ENCODE measurements around the gene FAM13A.

Gene FAM13A

GRCh38 chr4:88761342-88761741, 295.6 kb downstream of the FAM13A start:
- H3K9me3 ChIP-seq (ENCODE audit: control insufficient read depth, insufficient read depth, low read length), result no peaks in the 10 kb centered on the region
- H3K27ac ChIP-seq (ENCODE audit: low read length), result no peak overlapping the region
- H3K36me3 ChIP-seq (ENCODE audit: control insufficient read depth, insufficient read depth, low read length), result no peaks in the 10 kb centered on the region
- no CpG with 5 or more reads among the region's 3 CpGs for WGBS (ENCODE audit: insufficient coverage, insufficient read length)
- H3K27me3 ChIP-seq (ENCODE audit: control insufficient read depth, insufficient read depth, low read length), result no peaks in the 10 kb centered on the region
- DNase-seq (ENCODE audit: low read depth, low spot score), result no peak
- no peak overlapping the region for H3K4me3 ChIP-seq (ENCODE audit: low read length)
- H3K4me1 ChIP-seq (ENCODE audit: control insufficient read depth, insufficient read depth, low read length), result peaks cover 1% of the 10 kb centered on the region; the same call in 1 of the 2 replicates

DNA sequence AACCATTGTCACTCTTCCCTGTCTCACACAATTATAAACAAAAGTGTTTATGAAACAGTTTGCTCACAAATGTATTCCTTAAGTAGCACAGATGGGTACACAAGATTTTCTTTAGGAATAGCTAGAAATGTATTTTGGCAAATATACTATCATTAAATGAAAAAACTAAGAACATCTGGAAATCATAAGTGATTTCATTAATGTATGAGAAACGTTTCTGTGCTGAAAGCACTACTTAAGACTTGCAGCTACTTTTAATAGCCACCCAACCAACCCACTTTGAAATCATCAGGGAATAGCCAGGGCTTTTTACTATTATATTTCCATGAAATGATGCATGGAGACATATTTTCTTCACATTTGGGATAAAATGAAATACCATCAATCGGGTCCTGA, 297.1 kb downstream of the FAM13A start:
- no CpG with 5 or more reads among the region's 2 CpGs for WGBS (ENCODE audit: insufficient coverage, insufficient read length)
- no peak for DNase-seq (ENCODE audit: low read depth, low spot score)
- H3K27ac ChIP-seq (ENCODE audit: low read length), result no peak overlapping the region
- H3K36me3 ChIP-seq (ENCODE audit: control insufficient read depth, insufficient read depth, low read length), result no peaks in the 10 kb centered on the region
- H3K4me3 ChIP-seq (ENCODE audit: low read length), result no peak overlapping the region
- H3K4me1 ChIP-seq (ENCODE audit: control insufficient read depth, insufficient read depth, low read length), result peaks cover 1% of the 10 kb centered on the region; the same call in 1 of the 2 replicates
- H3K9me3 ChIP-seq (ENCODE audit: control insufficient read depth, insufficient read depth, low read length), result no peaks in the 10 kb centered on the region
- H3K27me3 ChIP-seq (ENCODE audit: control insufficient read depth, insufficient read depth, low read length), result no peaks in the 10 kb centered on the region

DNA sequence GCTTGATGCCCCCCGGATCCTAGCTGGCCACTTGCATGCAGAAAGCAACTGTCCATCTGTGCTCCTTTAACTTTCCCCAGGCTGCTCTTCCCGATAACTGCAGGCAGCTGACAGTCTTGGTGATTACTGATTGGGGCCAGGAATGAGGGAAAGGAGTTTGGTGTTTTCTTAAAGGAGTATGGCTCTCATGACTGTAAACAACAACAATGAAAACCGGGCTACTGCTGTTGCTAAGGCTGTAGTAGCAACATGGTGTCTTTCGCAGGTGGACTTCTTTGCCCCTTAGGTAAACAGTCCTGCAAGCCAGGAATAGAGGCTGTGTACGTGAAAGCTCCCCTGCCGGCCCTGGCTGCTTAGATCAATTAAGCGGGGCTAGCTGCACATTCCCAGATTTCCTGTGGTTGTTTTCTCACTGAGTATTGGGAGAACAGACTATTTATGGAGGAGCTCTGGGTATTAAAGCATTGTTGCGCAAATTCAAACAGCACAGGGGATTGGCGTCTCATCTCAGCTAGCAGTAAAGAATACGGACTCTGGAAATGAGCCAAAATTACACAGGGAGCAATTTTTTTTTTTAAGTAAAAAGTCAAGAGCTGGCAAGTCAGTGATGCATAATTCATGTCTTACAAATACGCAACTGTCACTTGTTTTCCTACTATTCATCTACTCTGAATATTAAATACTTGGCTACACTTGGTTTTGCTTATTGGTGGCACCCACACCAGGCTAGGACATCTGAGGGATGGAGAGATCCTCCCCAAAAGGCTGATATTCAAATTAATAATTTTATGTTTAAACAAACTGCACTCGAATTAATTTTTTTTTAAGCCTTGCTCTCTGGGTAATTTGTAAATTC, 297.7 kb downstream of the FAM13A start:
- H3K27ac ChIP-seq (ENCODE audit: low read length), result no peak overlapping the region
- no peak overlapping the region for H3K4me3 ChIP-seq (ENCODE audit: low read length)
- H3K4me1 ChIP-seq (ENCODE audit: control insufficient read depth, insufficient read depth, low read length), result peaks cover 1% of the 10 kb centered on the region; the same call in 1 of the 2 replicates
- WGBS (ENCODE audit: insufficient coverage, insufficient read length), result no CpG with 5 or more reads among the region's 12 CpGs
- no peak for DNase-seq (ENCODE audit: low read depth, low spot score)
- H3K9me3 ChIP-seq (ENCODE audit: control insufficient read depth, insufficient read depth, low read length), result no peaks in the 10 kb centered on the region
- H3K27me3 ChIP-seq (ENCODE audit: control insufficient read depth, insufficient read depth, low read length), result no peaks in the 10 kb centered on the region
- no peaks in the 10 kb centered on the region for H3K36me3 ChIP-seq (ENCODE audit: control insufficient read depth, insufficient read depth, low read length)

DNA sequence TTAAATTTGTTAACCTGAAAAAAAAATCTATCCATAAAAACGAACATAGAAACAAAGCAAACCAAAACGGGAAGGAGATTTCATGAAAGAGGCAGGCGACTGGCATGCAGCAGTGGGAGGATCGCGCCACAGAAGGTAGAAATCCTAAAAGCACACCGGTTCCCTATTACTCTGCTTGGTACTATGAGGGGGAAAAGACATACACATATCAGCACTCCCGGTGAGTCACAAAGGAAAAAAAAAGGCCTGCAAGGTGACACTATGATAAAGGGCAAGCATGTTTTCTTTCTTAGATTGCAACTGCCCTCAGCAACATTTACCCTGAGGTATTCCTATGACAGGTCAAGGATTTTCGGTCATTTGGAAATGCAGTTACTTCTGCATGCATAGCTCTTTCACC, 298.7 kb downstream of the FAM13A start:
- DNase-seq (ENCODE audit: low read depth, low spot score), result no peak
- Histone ChIP-seq H3K36me3 (ENCODE audit: control insufficient read depth, insufficient read depth, low read length) (no peaks in the 10 kb centered on the region), H3K9me3 (ENCODE audit: control insufficient read depth, insufficient read depth, low read length) (no peaks in the 10 kb centered on the region), H3K4me1 (ENCODE audit: control insufficient read depth, insufficient read depth, low read length) (peaks cover 1% of the 10 kb centered on the region; the same call in 1 of the 2 replicates), H3K27ac (ENCODE audit: low read length) (no peak overlapping the region), H3K4me3 (ENCODE audit: low read length) (no peak overlapping the region), H3K27me3 (ENCODE audit: control insufficient read depth, insufficient read depth, low read length) (no peaks in the 10 kb centered on the region)
- WGBS (ENCODE audit: insufficient coverage, insufficient read length), result no CpG with 5 or more reads among the region's 8 CpGs

GRCh38 chr4:88757776-88758175, 299.2 kb downstream of the FAM13A start:
- H3K36me3 ChIP-seq (ENCODE audit: control insufficient read depth, insufficient read depth, low read length), result no peaks in the 10 kb centered on the region
- H3K27me3 ChIP-seq (ENCODE audit: control insufficient read depth, insufficient read depth, low read length), result no peaks in the 10 kb centered on the region
- no peak for DNase-seq (ENCODE audit: low read depth, low spot score)
- peaks cover 1% of the 10 kb centered on the region; the same call in 1 of the 2 replicates for H3K4me1 ChIP-seq (ENCODE audit: control insufficient read depth, insufficient read depth, low read length)
- no peaks in the 10 kb centered on the region for H3K9me3 ChIP-seq (ENCODE audit: control insufficient read depth, insufficient read depth, low read length)
- no peak overlapping the region for H3K27ac ChIP-seq (ENCODE audit: low read length)
- H3K4me3 ChIP-seq (ENCODE audit: low read length), result no peak overlapping the region
- no CpG with 5 or more reads among the region's 6 CpGs for WGBS (ENCODE audit: insufficient coverage, insufficient read length)

- peaks cover 1% of the 10 kb centered on the region; the same call in 1 of the 2 replicates for H3K4me1 ChIP-seq (ENCODE audit: control insufficient read depth, insufficient read depth, low read length)
- no peak for DNase-seq (ENCODE audit: low read depth, low spot score)
- H3K27me3 ChIP-seq (ENCODE audit: control insufficient read depth, insufficient read depth, low read length), result no peaks in the 10 kb centered on the region
- no peak overlapping the region for H3K27ac ChIP-seq (ENCODE audit: low read length)
- H3K9me3 ChIP-seq (ENCODE audit: control insufficient read depth, insufficient read depth, low read length), result no peaks in the 10 kb centered on the region
- no peak overlapping the region for H3K4me3 ChIP-seq (ENCODE audit: low read length)
- no peaks in the 10 kb centered on the region for H3K36me3 ChIP-seq (ENCODE audit: control insufficient read depth, insufficient read depth, low read length)
These were observed 299.9 kb downstream of the FAM13A start for GRCh38 chr4:88757067-88757466.

DNA sequence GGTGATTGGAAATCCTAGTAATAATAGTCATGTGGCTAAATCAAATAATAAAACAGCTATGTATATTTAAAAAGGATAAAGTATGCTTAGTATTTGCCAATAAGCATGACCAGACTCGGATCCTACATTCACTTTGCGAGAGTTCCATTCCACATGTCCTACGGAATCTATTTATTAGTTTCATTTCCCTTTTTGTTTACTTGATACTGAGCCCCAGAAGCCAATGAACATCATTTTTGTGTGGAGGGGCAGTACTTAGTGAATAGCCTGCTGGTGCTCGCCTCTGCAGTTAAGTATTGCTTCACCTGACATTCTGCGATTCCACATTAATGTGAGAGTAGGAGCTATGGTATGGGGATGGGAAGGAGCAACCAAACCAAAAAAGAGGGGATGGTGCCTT, 300.8 kb downstream of the FAM13A start:
- Histone ChIP-seq H3K9me3 (ENCODE audit: control insufficient read depth, insufficient read depth, low read length) (no peaks in the 10 kb centered on the region), H3K27ac (ENCODE audit: low read length) (no peak overlapping the region), H3K4me1 (ENCODE audit: control insufficient read depth, insufficient read depth, low read length) (peaks cover 1% of the 10 kb centered on the region; the same call in 1 of the 2 replicates), H3K27me3 (ENCODE audit: control insufficient read depth, insufficient read depth, low read length) (no peaks in the 10 kb centered on the region), H3K36me3 (ENCODE audit: control insufficient read depth, insufficient read depth, low read length) (no peaks in the 10 kb centered on the region), H3K4me3 (ENCODE audit: low read length) (no peak overlapping the region)
- no peak for DNase-seq (ENCODE audit: low read depth, low spot score)
- no CpG with 5 or more reads among the region's 5 CpGs for WGBS (ENCODE audit: insufficient coverage, insufficient read length)

- Histone ChIP-seq H3K36me3 (ENCODE audit: control insufficient read depth, insufficient read depth, low read length) (no peaks in the 10 kb centered on the region), H3K27ac (ENCODE audit: low read length) (no peak overlapping the region), H3K4me1 (ENCODE audit: control insufficient read depth, insufficient read depth, low read length) (peaks cover 1% of the 10 kb centered on the region; the same call in 1 of the 2 replicates), H3K4me3 (ENCODE audit: low read length) (no peak overlapping the region), H3K9me3 (ENCODE audit: control insufficient read depth, insufficient read depth, low read length) (no peaks in the 10 kb centered on the region), H3K27me3 (ENCODE audit: control insufficient read depth, insufficient read depth, low read length) (no peaks in the 10 kb centered on the region)
- no CpG with 5 or more reads among the region's 1 CpG for WGBS (ENCODE audit: insufficient coverage, insufficient read length)
- no peak for DNase-seq (ENCODE audit: low read depth, low spot score)
These were observed 301.5 kb downstream of the FAM13A start for GRCh38 chr4:88755454-88755853.

DNA sequence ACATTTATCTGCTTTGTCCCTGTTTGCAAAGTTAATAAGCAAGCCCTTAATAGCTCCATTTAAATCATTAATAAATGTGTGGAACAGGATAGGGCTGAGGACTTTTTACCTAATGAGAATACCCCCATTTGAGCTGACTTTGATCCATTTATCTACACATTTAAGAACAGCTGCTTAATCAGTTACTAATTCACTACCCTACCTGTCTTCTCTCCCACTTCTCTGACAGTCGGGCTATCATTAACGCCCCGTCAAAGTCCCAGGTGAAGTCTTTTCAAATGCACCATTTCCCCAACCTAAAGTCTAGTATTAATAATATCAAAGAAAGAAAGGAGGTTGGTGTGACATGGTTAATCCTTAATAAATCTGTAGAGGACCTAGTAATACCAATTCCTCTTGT, 302.2 kb downstream of the FAM13A start:
- Histone ChIP-seq H3K4me3 (ENCODE audit: low read length) (no peak overlapping the region), H3K4me1 (ENCODE audit: control insufficient read depth, insufficient read depth, low read length) (peaks cover 1% of the 10 kb centered on the region; the same call in 1 of the 2 replicates), H3K9me3 (ENCODE audit: control insufficient read depth, insufficient read depth, low read length) (no peaks in the 10 kb centered on the region), H3K27me3 (ENCODE audit: control insufficient read depth, insufficient read depth, low read length) (no peaks in the 10 kb centered on the region), H3K36me3 (ENCODE audit: control insufficient read depth, insufficient read depth, low read length) (0 out of 2 replicates have a peak, but pooled peaks cover under 1% of the 10 kb centered on the region), H3K27ac (ENCODE audit: low read length) (no peak overlapping the region)
- DNase-seq (ENCODE audit: low read depth, low spot score), result no peak
- WGBS (ENCODE audit: insufficient coverage, insufficient read length), result no CpG with 5 or more reads among the region's 3 CpGs

GRCh38 chr4:88753658-88754571, 303.1 kb downstream of the FAM13A start:
- peaks cover under 1% of the 10 kb centered on the region; the same call in 1 of the 2 replicates for H3K4me1 ChIP-seq (ENCODE audit: control insufficient read depth, insufficient read depth, low read length)
- DNase-seq (ENCODE audit: low read depth, low spot score), result no peak
- H3K9me3 ChIP-seq (ENCODE audit: control insufficient read depth, insufficient read depth, low read length), result no peaks in the 10 kb centered on the region
- H3K4me3 ChIP-seq (ENCODE audit: low read length), result no peak overlapping the region
- WGBS (ENCODE audit: insufficient coverage, insufficient read length), result no CpG with 5 or more reads among the region's 7 CpGs
- no peaks in the 10 kb centered on the region for H3K27me3 ChIP-seq (ENCODE audit: control insufficient read depth, insufficient read depth, low read length)
- H3K36me3 ChIP-seq (ENCODE audit: control insufficient read depth, insufficient read depth, low read length), result peaks cover 2% of the 10 kb centered on the region; the same call in 1 of the 2 replicates
- no peak overlapping the region for H3K27ac ChIP-seq (ENCODE audit: low read length)
